Embryonic facial prominence (tissue), 1 donor: Measurements from ENCODE around the gene DGCR8.
"Not testable (repeated sequence)": the region's sequence is repeated elsewhere in the genome, so short reads cannot be mapped to it uniquely, and the experiment has no call there.

Experiments
- DNase-seq: peaks from one replicate; pipeline ENCODE4 v3.0.0-alpha.2; 2016; ENCODE audit errors: extremely low spot score

The DGCR8 gene

DNA sequence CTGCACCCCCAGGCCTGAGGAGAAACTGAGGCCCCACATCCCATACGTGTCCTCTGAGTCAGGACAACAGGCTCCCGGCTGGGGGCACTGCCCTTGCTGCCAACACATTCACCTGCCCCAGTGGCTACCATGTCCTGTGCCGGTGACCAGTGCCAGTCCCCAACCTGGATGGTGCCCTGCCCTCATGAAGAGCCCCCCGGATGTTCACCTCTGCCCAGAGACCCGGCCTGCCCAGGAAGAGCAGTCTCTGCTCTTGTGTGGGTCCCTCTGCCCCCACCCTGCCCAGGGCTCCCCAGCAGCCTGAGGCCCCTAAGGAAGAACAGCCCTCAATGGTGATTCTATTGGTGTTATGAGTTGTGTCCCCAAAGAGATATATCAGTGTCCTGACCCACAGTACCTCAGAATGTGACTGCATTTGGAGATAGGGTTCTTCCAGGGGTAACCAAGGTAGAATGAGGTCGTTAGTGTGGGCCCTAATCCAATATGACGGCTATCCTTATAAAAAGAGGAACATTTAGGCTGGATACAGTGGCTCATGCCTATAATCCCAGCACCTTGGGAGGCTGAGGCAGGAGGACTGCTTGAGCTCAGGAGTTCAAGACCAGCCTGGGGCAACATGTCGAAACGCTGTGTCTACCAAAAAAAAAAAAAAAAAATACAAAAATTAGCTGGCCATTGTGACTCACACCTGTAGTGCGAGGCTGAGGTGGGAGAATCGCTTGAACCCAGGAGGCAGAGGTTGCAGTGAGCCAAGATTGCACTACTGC, 13.2 kb upstream of the DGCR8 start:
- no peak for DNase-seq

DNA sequence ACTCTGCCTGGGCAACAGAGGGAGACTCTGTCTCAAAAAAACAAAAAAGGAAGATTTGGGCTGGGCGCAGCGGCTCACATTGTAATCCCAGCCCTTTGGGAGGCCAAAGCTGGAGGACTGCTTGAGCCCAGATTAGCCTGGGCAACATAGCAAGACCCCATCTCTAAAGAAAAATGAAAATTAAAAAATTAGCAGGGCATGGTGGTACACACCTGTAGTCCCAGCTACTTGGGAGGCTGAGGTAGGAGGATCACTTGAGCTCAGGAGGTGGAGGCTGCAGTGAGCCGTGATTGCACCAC, 12.7 kb upstream of the DGCR8 start:
- not testable (repeated sequence) for DNase-seq

DNA sequence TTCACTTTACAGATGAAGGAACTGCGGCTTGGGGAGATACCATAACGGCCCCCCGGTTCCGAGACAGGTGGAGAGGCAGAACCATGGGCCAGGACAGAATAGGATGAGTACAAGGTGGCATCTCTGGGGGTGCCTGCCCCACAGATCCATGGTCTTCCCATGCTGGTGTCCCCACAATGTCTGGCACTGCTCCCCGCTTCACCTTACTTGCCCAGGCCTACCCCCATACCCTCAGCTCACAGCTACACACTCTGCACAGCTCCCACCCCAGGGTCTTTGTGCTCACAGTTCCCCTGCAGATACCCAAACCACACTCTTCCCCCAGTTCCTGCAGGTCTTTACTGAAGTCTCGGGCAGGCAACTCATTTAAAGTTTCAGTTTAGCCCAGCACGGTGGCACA, 11.4 kb upstream of the DGCR8 start:
- DNase-seq: no peak

GRCh38 chr22:20069331-20070042, 10.6 kb upstream of the DGCR8 start:
- DNase-seq: no peak

- DNase-seq: no peak
These were observed 8.5 kb upstream of the DGCR8 start for GRCh38 chr22:20071524-20071972.

DNA sequence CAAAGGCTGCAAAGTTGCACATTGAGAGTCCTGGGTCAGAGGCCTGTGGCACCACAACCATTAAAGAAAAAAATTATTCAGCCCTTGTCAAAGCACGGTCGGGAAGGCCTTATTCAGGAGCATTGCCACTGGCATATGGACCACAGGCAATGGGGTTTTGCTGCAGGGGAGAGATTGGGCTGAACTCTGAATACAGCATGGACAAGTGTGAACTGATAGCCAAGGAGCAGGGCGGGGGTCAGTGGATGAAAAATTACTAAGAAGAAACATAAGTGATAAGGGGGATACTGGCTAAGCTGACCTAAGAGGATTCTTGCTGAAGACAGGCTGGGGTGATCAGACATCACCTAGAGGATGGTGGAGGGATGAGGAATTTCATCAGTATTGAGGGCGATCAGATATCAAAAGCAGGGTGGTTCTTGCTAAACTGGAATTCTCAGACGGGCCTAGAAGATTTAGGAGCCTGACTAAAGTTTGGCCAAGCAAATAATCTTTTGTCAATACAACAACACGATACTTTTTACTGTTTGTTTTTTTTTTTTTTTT, 3.3 kb upstream of the DGCR8 start:
- DNase-seq: no peak

DNA sequence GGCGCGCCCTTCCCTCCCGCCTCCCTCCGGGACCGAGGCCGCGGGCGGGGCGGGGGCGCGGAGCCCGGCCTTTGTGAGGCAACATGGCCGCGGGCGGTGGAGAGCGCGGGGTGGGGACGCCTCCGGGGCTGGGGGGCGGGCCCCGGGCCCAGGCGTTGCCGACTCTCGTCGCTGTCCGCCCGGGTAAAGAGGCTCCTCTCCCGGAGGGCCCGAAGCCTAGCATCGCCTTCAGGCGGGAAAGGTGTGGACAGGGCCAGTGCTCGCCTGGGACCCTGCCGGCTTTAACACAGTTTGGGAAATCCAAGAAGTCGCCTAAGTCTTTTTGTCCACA, 369 bp downstream of the DGCR8 start:
- DNase-seq: no peak

DNA sequence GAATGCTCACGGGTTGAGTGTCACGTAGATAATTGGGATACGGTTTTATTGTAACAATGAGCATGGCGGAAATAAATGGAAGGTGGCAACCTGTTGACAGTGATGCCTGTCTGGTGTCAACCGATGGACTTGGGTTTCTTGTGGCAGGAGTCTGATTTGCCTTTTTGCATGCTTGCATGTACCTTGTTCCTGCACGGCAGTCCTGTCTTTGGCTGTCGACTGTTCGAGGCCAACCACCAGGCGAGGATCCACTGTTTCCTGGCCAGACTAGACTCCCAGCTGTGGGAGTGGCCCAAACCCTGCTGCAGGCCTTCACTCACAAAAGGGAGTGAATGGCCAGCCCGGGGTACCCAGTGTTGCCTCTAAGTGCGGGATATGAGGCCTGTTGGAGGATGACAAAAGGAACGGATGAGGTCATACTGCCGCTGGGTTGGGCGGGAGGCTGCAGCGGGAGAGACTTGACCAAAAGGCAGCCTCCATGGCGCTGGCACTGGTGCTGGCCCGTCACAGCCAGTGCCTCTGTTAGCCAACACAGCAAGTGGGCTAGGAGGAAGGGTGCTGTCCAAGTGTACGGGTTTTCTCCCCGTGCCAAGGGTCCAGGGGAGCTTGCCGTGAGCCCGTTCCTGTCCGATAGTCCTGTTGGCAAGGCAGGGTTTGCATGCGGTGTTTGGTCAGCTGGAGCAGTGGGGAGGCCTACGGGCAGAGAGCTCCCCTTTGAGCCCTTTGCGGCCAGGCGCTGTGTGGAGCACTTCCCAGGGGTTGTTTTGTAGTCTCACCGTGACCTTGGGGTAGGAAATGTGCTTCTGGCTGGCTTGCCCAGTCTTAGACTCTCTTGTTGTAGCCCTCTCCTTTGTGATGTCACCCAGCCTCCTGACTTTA, 974 bp downstream of the DGCR8 start:
- no peak for DNase-seq

GRCh38 chr22:20083157-20083890, 3.3 kb downstream of the DGCR8 start:
- DNase-seq: no peak

DNA sequence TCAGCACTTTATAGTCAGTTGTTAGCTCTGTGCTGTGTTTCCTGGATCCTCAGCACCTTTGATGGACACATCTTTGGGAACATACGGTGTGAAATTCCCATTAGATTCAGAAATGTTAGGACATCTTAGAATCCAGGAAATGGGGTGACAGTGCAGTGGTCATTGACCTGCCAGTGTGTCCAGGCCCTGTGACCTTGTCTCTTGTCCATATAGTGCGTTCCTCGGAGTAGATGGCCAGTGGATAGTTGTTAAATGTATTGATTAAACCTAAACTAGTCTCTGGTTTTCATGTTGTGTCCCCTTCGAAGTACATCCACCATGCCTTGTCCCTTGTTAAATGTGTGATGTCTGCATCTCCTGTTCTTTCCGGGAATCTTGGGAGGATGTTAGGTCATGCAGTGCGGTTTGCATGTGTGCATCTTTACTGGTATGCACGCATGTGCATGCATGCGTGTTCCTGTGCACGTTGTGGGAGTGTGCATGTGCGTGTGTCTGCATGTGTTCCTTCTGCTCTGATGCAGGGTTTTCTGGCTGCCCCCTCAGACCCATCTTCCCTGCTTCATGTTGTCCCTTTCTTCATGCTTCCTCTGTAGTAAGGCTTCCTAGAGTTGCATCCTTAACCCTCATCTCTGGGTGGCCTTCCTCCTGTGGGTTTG, 4.0 kb downstream of the DGCR8 start:
- no peak for DNase-seq

DNA sequence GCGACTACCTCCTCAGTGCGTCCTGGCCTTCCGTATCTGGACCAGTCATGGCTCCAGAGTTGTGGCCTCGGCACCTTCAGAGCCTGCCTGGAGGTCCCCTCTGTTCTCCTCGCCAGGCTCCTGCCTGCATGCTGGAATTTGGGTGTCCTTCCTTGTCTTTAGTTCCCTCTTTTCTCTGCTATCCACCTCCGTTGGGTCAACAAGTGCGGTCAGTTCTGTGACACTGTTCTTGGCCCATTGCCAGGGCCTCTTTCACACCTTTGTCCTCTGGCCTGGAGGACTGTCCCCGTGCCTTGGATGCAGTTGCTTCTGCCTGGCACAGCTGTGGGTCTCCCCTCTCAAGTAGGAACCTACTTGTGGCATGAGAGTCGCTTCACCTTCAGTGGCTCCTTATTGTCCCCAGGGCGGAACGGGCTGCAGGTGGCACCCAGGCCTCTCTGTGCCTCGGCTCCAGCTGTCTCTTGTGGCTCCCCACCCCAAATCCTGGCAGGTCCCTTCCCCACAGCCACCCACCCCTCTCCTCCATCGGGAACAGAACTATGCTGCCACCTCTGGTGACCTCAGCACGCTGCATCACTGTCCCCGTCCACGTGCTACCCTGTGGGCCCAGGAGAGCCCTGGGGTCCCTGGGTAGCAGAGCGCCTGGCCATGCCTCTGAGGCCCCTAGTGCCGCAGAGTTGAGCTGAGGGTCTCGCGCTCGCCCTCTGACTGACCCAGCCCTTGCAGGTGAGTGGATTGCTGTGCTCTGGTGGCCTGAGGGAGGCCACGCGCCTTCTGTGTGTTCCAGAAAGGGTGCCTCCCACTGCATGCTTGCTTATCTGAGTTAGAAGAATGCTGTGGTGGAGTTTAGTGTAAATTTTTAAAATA, 4.7 kb downstream of the DGCR8 start:
- no peak for DNase-seq

DNA sequence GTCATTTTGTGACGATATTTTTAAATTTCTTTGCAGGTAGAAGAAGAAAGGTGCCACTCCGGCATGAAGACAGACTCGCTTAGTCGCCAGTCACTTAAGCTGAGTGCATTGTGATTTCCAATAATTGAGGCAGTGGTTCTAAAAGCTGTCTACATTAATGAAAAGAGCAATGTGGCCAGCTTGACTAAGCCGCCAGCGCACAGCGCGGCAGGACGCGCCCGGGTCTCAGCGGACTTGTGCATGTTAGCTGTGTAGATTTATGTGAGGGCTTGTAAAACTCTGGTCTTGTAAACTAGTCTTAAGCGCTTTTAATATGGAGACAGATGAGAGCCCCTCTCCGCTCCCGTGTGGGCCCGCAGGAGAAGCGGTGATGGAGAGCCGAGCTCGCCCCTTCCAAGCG, 5.6 kb downstream of the DGCR8 start:
- no peak for DNase-seq

GRCh38 chr22:20086101-20086599, 6.1 kb downstream of the DGCR8 start:
- no peak for DNase-seq

DNA sequence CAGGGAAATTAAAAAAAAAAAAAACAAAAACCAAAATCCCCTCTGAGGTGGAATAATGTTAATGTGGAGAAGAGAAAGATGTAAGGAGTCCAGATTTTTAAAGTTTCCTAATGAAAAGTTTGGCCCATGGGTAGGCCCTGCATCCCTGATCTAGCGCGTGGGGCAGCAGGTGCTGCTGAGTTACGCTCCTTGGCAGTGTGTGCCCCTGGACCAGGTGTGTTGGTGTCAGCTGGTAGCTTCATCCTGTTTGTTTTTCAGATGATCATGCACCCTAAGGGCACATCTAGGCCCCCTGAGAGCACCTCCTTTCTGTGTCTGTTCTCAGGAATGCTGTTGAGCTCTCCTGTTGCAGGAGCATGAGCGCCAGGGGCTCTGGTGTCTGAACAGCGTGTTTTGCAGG, 6.7 kb downstream of the DGCR8 start:
- DNase-seq: no peak

GRCh38 chr22:20087319-20088262, 7.5 kb downstream of the DGCR8 start:
- DNase-seq: no peak

DNA sequence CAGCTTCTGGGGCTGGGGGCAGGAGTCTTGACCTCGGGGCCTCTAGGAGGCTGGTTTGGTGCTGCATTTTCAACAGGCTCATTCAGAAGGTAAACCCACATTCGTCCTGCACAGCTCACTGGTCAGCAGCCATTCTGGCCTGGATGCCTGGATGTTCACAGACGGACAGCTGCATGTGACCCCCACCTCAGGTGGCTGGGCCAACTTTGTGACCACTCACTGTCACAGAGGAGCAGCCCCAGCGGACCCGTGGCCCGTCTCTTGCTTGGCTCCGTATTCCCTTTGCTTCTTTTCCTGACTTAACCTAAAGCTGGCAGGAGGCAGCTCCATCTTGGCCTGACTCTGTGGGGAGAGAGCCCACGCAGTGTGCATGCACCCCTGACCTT, 8.2 kb downstream of the DGCR8 start:
- DNase-seq: no peak

DNA sequence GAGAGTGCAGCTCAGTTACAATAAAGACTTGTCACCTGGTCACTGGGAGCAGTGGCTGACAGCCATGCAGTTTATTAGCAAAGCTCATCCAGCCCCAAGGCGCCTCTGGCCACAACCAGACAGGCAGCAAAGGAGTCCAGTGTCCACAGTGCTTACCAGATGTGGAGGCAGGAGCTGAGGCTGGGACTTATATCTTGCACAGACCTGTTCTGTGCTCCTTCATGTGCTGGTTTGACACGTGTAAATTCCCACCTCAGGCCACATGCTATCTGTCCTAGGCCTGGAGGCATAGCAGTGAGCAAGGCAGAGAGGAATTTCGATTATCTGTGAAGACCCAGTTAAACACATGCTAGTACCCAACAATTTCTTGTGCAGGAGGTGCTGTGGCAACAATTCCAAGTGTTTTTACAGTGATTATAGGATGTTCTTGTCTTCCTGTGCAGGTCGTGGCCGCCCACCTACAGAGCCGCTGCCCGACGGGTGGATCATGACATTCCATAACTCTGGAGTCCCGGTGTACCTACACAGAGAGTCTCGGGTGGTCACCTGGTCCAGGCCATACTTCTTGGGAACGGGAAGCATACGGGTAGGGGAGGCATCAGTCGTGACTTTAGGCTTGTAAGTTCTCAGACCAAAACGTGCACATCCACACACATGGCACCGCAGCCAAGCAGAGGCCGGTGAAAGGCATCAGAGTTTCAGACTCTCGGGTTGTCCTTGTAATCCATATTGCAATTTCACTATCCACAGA, 9.4 kb downstream of the DGCR8 start:
- DNase-seq: no peak
